ENCODE measurements around the gene SPN. TPM values are rescaled to one million over a fixed set of nuclear protein-coding genes. Genes with fewer than 3 reads are reported as not detected.
"Not testable (repeated sequence)": the region's sequence is repeated elsewhere in the genome, so short reads cannot be mapped to it uniquely, and the experiment has no call there.

Gene SPN
- polyA plus RNA-seq, 3 donors from 2014 or later, result 231 to 632 (median 323) TPM

- no peak for DNase-seq
- Mint-ChIP-seq H3K4me1 (peaks cover 26 to 36% of the 10 kb centered on the region in 2 donors), H3K9me3 (no peaks in the 10 kb centered on the region), H3K4me3 (no peak overlapping the region), H3K27me3 (ENCODE audit: low read depth in 3 of 3) (peaks cover 0 to 2% (median 1%) of the 10 kb centered on the region in 3 donors), H3K36me3 (peaks cover 0 to 3% (median 0%) of the 10 kb centered on the region in 3 donors), H3K27ac (peak overlapping the region in 4 of 6 donors; percentile 35 to 81 (median 54))
These were observed 11.1 kb downstream of the SPN start for GRCh38 chr16:29674188-29674587.

- no peaks in the 10 kb centered on the region for H3K9me3 Mint-ChIP-seq
- no peak overlapping the region for H3K4me3 Mint-ChIP-seq
- H3K4me1 Mint-ChIP-seq, result peaks cover 29 to 34% of the 10 kb centered on the region in 2 donors
These were observed 13.0 kb downstream of the SPN start for GRCh38 chr16:29675811-29676643.

GRCh38 chr16:29676989-29677785 lies 14.1 kb downstream of the SPN start:
- peak overlapping the region in 5 of 6 donors; percentile 46 to 65 (median 56) for H3K27ac Mint-ChIP-seq
- no peak overlapping the region for H3K4me3 Mint-ChIP-seq
- no peak for DNase-seq
- H3K9me3 Mint-ChIP-seq, result no peaks in the 10 kb centered on the region
- peaks cover 0 to 1% (median 0%) of the 10 kb centered on the region in 3 donors for H3K27me3 Mint-ChIP-seq (ENCODE audit: low read depth in 3 of 3)
- H3K36me3 Mint-ChIP-seq, result peaks cover 0 to 3% (median 0%) of the 10 kb centered on the region in 3 donors
- H3K4me1 Mint-ChIP-seq, result peaks cover 24 to 27% of the 10 kb centered on the region in 2 donors

More at GRCh38 chr16:29675811-29676643, 13.0 kb downstream of the SPN start:
- H3K27ac Mint-ChIP-seq, result peak overlapping the region; percentile 24 to 84 (median 48)
- H3K36me3 Mint-ChIP-seq, result peaks cover 0 to 3% (median 0%) of the 10 kb centered on the region in 3 donors
- no peak for DNase-seq
- H3K27me3 Mint-ChIP-seq (ENCODE audit: low read depth in 3 of 3), result peaks cover 0 to 1% (median 0%) of the 10 kb centered on the region in 3 donors

GRCh38 chr16:29678691-29679267 lies 15.7 kb downstream of the SPN start, which contains the start of gene QPRT:
TSS of gene QPRT (plus strand) at chr16:29679180. CDS start at chr16:29679198, 18 bp downstream.
- H3K36me3 Mint-ChIP-seq, result peaks cover 0 to 3% (median 0%) of the 10 kb centered on the region in 3 donors
- peak within 1 kb of the TSS; percentile 66 to 76 (median 76) for H3K4me3 Mint-ChIP-seq
- H3K27ac Mint-ChIP-seq, result peak within 1 kb of the TSS; percentile 56 to 90 (median 70)
- H3K27me3 Mint-ChIP-seq (ENCODE audit: low read depth in 3 of 3), result no peaks in the 10 kb centered on the region
- no peak for DNase-seq
- H3K4me1 Mint-ChIP-seq, result peaks cover 21 to 27% of the 10 kb centered on the region in 2 donors
- H3K9me3 Mint-ChIP-seq, result no peaks in the 10 kb centered on the region

GRCh38 chr16:29680180-29680598 lies 17.1 kb downstream of the SPN start:
- Mint-ChIP-seq H3K27me3 (ENCODE audit: low read depth in 3 of 3) (no peaks in the 10 kb centered on the region), H3K36me3 (no peaks in the 10 kb centered on the region), H3K27ac (peak overlapping the region in 3 of 6 donors; percentile 17 to 56 (median 49)), H3K4me1 (peaks cover 21% of the 10 kb centered on the region in 2 donors), H3K9me3 (no peaks in the 10 kb centered on the region), H3K4me3 (peak overlapping the region in 3 of 5 donors; percentile 40 to 76 (median 66))
- DNase-seq, result no peak

GRCh38 chr16:29683543-29684090 lies 20.6 kb downstream of the SPN start:
- Mint-ChIP-seq H3K27me3 (ENCODE audit: low read depth in 3 of 3) (peaks cover 0 to 2% (median 0%) of the 10 kb centered on the region in 3 donors), H3K36me3 (no peaks in the 10 kb centered on the region), H3K4me3 (no peak overlapping the region), H3K27ac (peak overlapping the region in 1 of 6 donors; percentile 53), H3K9me3 (no peaks in the 10 kb centered on the region), H3K4me1 (peaks cover 14 to 17% of the 10 kb centered on the region in 2 donors)
- no peak for DNase-seq

GRCh38 chr16:29684679-29685078 lies 21.6 kb downstream of the SPN start:
- H3K27ac Mint-ChIP-seq, result no peak overlapping the region
- peaks cover 11% of the 10 kb centered on the region in 2 donors for H3K4me1 Mint-ChIP-seq
- H3K27me3 Mint-ChIP-seq (ENCODE audit: low read depth in 3 of 3), result peaks cover 0 to 2% (median 0%) of the 10 kb centered on the region in 3 donors
- no peak for DNase-seq
- no peak overlapping the region for H3K4me3 Mint-ChIP-seq
- no peaks in the 10 kb centered on the region for H3K9me3 Mint-ChIP-seq
- no peaks in the 10 kb centered on the region for H3K36me3 Mint-ChIP-seq

GRCh38 chr16:29686740-29687332 lies 23.8 kb downstream of the SPN start:
- Mint-ChIP-seq H3K4me3 (no peak overlapping the region), H3K27ac (peak overlapping the region in 1 of 6 donors; percentile 9), H3K9me3 (no peaks in the 10 kb centered on the region), H3K36me3 (no peaks in the 10 kb centered on the region), H3K4me1 (peaks cover 8 to 14% of the 10 kb centered on the region in 2 donors), H3K27me3 (ENCODE audit: low read depth in 3 of 3) (peaks cover 0 to 4% (median 2%) of the 10 kb centered on the region in 3 donors)
- no peak for DNase-seq

- H3K27me3 Mint-ChIP-seq (ENCODE audit: low read depth in 3 of 3), result peaks cover 0 to 6% (median 4%) of the 10 kb centered on the region in 3 donors
- no peak overlapping the region for H3K4me3 Mint-ChIP-seq
- H3K4me1 Mint-ChIP-seq, result peaks cover 9 to 15% of the 10 kb centered on the region in 2 donors
- no peaks in the 10 kb centered on the region for H3K36me3 Mint-ChIP-seq
- no peaks in the 10 kb centered on the region for H3K9me3 Mint-ChIP-seq
- DNase-seq, result no peak
- peak overlapping the region in 1 of 6 donors; percentile 23 for H3K27ac Mint-ChIP-seq
These were observed 24.7 kb downstream of the SPN start for GRCh38 chr16:29687755-29688154.

- Mint-ChIP-seq H3K27me3 (ENCODE audit: low read depth in 3 of 3) (peaks cover 0 to 6% (median 4%) of the 10 kb centered on the region in 3 donors), H3K4me3 (no peak overlapping the region), H3K4me1 (peaks cover 9 to 15% of the 10 kb centered on the region in 2 donors), H3K36me3 (no peaks in the 10 kb centered on the region), H3K27ac (peak overlapping the region in 3 of 6 donors; percentile 6 to 25 (median 23)), H3K9me3 (no peaks in the 10 kb centered on the region)
- DNase-seq, result no peak
These were observed 25.1 kb downstream of the SPN start for GRCh38 chr16:29688172-29688571.

- H3K36me3 Mint-ChIP-seq; H3K4me3 Mint-ChIP-seq; H3K27ac Mint-ChIP-seq; DNase-seq; H3K9me3 Mint-ChIP-seq; H3K27me3 Mint-ChIP-seq (ENCODE audit: low read depth in 3 of 3): not testable (repeated sequence)
- H3K4me1 Mint-ChIP-seq, result peaks cover 9 to 15% of the 10 kb centered on the region in 2 donors
These were observed 26.7 kb downstream of the SPN start for GRCh38 chr16:29689490-29690351.

- H3K4me3 Mint-ChIP-seq, H3K36me3 Mint-ChIP-seq: not testable (repeated sequence)
These were observed 29.6 kb downstream of the SPN start for GRCh38 chr16:29692606-29693005.

More at GRCh38 chr16:29692606-29693005, 29.6 kb downstream of the SPN start:
- not testable (repeated sequence) for H3K27me3 Mint-ChIP-seq (ENCODE audit: low read depth in 3 of 3); DNase-seq; H3K9me3 Mint-ChIP-seq; H3K27ac Mint-ChIP-seq
- peaks cover 6 to 15% of the 10 kb centered on the region in 2 donors for H3K4me1 Mint-ChIP-seq

Measured in immature natural killer cell (primary cell).